GM18499 (cell line): ENCODE results near the gene ADAP1.
"Not testable (repeated sequence)": the region's sequence is repeated elsewhere in the genome, so short reads cannot be mapped to it uniquely, and the experiment has no call there.

Source experiments
- ATAC-seq: cut with Tn5 transposase; IDR thresholded peaks from one replicate; pipeline ENCODE4 v1.9.1; 2021; ENCODE audit warnings: moderate number of reproducible peaks; ENCODE audit not compliant: insufficient read depth, unreplicated experiment

The ADAP1 gene

DNA sequence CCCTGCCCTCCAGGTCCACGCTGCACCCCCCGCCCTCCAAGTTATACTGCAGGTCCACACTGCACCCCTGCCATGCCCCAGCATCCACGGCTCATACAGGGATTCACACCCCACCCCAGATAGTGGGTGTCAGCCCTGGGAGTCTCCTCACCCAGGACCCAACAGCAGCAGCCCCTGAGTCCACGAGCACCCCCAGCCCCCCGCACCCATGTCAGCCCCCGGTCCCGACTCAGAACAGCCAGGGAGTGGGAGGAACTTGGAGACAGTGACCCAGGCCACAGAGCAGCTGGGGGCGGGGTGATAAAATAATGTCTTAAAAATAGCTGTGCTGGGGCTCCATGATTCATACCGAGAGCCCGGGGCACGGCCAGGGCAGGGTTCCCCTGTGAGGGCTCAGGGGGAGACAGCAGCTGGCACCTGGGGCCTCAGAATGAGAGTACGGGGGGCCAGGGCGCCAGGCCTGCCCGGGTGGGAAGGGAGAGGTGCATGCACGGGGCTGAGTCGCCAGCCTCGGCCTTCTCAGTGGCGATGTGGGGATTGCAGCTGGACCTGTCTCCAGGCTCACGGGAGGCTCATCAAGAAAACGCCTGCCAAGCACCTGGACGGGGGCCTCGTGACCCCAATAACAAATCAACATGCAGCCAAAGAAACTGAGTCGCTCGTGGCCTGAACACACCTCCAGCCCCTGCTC is 29.8 kb downstream of the ADAP1 start:
- ATAC-seq, result no peak

DNA sequence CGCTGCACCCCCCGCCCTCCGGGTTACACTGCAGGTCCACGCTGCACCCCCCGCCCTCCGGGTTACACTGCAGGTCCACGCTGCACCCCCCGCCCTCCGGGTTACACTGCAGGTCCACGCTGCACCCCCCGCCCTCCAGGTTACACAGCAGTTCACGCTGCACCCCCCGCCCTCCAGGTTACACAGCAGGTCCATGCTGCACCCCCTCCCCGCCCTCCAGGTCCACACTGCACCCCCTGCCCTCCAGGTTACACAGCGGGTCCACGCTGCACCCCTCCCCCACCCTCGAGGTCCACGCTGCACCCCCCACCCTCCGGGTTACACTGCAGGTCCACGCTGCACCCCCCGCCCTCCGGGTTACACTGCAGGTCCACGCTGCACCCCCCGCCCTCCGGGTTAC is 30.4 kb downstream of the ADAP1 start:
- not testable (repeated sequence) for ATAC-seq

DNA sequence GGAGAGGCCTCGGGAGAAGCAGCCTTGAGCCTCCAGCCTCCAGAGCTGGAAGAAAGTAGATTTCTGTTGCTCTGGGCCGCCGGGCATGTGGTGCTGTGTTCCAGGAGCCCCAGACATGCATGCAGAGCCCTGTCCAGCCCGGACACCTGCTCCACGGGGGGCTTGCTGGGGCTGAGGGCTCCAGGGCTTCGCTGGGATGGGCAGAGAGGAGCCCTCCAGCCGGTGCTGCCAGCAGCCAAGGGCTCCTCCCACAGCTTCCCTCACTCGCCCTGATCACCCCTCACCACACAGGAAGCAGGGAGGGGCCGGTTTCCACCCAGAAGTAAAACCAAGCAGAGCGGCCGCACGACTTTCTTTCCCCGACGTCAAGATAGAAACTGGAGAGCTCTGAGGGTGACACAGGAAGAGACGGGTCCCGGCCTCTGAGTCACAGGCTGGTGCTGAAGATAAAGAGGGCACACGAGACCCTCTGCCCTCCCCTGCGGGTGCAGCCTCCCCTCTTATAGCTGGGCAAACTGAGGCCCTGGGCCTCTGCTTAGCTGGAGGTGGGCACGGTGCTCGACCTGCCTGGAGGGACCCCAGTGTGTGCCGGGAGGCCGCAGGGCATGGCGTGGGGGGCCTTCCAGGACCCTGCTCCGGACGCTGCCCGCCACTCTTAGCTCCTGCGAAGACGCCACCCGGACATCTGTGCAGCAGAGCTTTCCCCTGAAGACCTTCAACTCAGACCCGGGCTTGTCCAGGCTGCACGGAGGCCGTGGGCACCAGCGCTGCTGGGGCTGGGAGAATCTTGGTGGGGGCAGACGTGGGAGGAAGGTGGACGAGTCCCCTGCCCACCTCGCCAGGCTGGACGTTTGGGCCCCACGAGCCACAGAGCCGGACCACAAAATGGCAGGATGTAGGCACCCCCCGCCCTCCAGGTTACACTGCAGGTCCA is 31.1 kb downstream of the ADAP1 start:
- ATAC-seq, result peak; percentile 58

- ATAC-seq, result no peak
Measured at GRCh38 chr7:922334-923107, 32.0 kb downstream of the ADAP1 start.

GRCh38 chr7:921581-922333 is 32.7 kb downstream of the ADAP1 start:
- ATAC-seq, result no peak

GRCh38 chr7:921071-921461 is 33.4 kb downstream of the ADAP1 start:
- ATAC-seq, result no peak

DNA sequence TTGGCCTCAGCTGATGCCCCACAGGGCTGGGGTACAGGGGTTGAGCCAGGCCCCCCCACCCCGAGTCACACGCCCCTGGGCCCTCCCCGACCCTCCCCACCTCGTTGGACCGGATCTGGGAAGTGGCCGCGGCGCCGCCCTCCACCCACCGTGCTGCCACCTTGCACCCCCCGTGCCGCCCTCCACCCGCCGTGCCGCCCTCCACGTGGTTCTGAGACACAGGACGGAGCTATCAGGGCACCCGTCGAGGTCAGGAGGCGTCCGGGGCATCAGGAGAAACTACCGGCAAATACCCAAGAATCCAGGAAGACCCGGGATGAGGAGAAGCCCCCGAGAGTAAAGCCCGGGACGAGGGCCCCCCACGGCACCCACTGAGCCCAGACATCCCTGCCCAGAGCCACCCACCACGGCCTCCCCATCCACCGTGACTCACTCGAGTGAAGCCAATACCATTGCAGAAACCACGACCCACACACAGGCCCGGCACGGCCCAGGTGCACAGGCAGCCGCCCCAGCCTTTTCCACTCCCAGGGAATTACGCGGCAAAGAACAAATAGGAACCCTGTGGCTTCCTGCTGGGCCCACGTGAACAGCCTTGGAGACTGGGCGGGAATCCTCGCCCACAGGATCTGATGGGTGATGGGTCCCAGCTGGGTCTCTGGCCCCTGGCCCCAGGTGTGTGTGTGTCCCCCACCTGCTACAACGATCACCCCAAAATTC is 34.0 kb downstream of the ADAP1 start:
- no peak for ATAC-seq

- ATAC-seq, result no peak
Measured at GRCh38 chr7:919924-920341, 34.5 kb downstream of the ADAP1 start.

GRCh38 chr7:919114-919442 is 35.4 kb downstream of the ADAP1 start:
- no peak for ATAC-seq

- ATAC-seq, result no peak
Measured at GRCh38 chr7:918441-919113, 35.9 kb downstream of the ADAP1 start.

GRCh38 chr7:918118-918425 is 36.4 kb downstream of the ADAP1 start:
- ATAC-seq, result no peak

GRCh38 chr7:917255-918117 is 37.0 kb downstream of the ADAP1 start:
- ATAC-seq, result no peak

DNA sequence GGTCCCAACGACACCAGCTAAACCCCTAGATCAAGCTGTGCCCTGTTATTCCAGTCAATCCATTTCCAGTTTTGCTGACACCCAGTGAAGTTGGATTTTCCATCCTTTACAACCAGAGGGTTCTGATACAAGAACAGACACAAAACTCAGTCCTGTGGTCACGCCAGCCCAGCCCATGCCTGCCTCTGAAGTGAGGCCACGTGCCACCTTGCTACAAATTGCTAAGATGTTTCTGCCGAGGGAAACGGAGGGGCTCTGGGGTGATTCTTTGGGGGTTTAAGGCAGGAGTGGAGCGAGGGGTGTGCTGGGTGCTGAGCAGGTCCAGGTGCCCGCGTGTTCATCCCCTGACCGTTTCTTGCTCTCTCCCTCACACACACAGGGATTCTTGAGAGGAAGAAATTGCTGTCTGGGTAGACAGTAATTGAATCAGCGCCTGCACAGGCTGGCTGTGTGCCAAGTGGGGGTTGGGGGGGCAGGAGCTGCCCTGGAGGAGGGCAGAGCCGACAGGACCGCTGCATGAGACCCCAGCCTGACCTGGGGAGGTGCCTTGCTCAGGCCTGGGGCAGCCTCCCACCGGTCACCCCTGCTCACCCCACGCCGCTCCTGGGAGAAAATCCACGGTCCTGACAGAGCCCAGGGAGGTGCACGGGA is 38.1 kb downstream of the ADAP1 start:
- ATAC-seq, result no peak

GRCh38 chr7:915291-916218 is 38.9 kb downstream of the ADAP1 start:
- ATAC-seq, result no peak

GRCh38 chr7:914521-915194 is 39.8 kb downstream of the ADAP1 start:
- no peak for ATAC-seq
